GM23248 (cell line): ENCODE measurements around the gene AGMO.

Experiments
- EZH2 ChIP-seq: fragments of 200-600 bp; sonication (generic); IDR thresholded peaks from 2 replicates; pipeline ENCODE4 v1.6.1; 2018; ENCODE audit warnings: antibody characterized with exemption, mild to moderate bottlenecking; ENCODE audit not compliant: insufficient read depth, poor library complexity, severe bottlenecking
- EZH2phosphoT487 ChIP-seq: fragments of 200-600 bp; sonication (generic); IDR thresholded peaks from 2 replicates; pipeline ENCODE4 v1.6.1; 2018; ENCODE audit warnings: antibody characterized with exemption, moderate library complexity, mild to moderate bottlenecking, low read depth; ENCODE audit not compliant: insufficient read depth

GRCh38 chr7:15555381-15555859 is 6.4 kb downstream of the AGMO start:
- TF ChIP-seq EZH2 (no peak), EZH2phosphoT487 (no peak)
